Endodermal cell (in vitro differentiated cells): ENCODE data around the gene PHKB. TPM values are rescaled to one million over a fixed set of nuclear protein-coding genes. Genes with fewer than 3 reads are reported as not detected.

Source experiments
- DNase-seq: peaks from one replicate; pipeline ENCODE4 v3.0.0-alpha.2; 2017
- H3K27ac ChIP-seq: 2 replicates; pipeline ENCODE4 v1.5.1; 2013; ENCODE audit warnings: mild to moderate bottlenecking, low read depth, low read length, moderate library complexity
- H3K27me3 ChIP-seq: 2 replicates; pipeline ENCODE4 v1.6.1; 2013; ENCODE audit warnings: mild to moderate bottlenecking, low read length, moderate library complexity; ENCODE audit not compliant: insufficient read depth, control insufficient read depth, poor library complexity, severe bottlenecking
- H3K36me3 ChIP-seq: 2 replicates; pipeline ENCODE4 v1.7.0; 2013; ENCODE audit warnings: mild to moderate bottlenecking, low read length, moderate library complexity; ENCODE audit not compliant: control insufficient read depth, insufficient read depth
- H3K4me1 ChIP-seq: one replicate; pipeline ENCODE4 v1.7.0; 2013; ENCODE audit warnings: low read length; ENCODE audit not compliant: control insufficient read depth, insufficient read depth
- H3K4me3 ChIP-seq: 2 replicates; pipeline ENCODE4 v1.5.1; 2013; ENCODE audit warnings: mild to moderate bottlenecking, low read length, moderate library complexity
- H3K9ac ChIP-seq: 2 replicates; pipeline ENCODE4 v1.6.1; 2013; ENCODE audit warnings: mild to moderate bottlenecking, low read length, moderate library complexity; ENCODE audit not compliant: poor library complexity, severe bottlenecking; ENCODE audit errors: extremely low read depth
- H3K9me3 ChIP-seq: 2 replicates; pipeline ENCODE4 v1.6.1; 2013; ENCODE audit warnings: mild to moderate bottlenecking, low read length, moderate library complexity; ENCODE audit not compliant: control insufficient read depth
- H3K27ac Mint-ChIP-seq: 2 replicates; pipeline ENCODE4 v1.8.0; 2020; ENCODE audit warnings: mixed read lengths
- H3K27me3 Mint-ChIP-seq: 2 replicates; pipeline ENCODE4 v1.8.0; 2021; ENCODE audit warnings: mild to moderate bottlenecking, mixed read lengths; ENCODE audit not compliant: insufficient read depth
- H3K36me3 Mint-ChIP-seq: 2 replicates; pipeline ENCODE4 v1.8.0; 2020; ENCODE audit warnings: low read depth, mixed read lengths
- H3K4me1 Mint-ChIP-seq: 2 replicates; pipeline ENCODE4 v1.8.0; 2020; ENCODE audit warnings: mixed read lengths
- H3K4me3 Mint-ChIP-seq: 2 replicates; pipeline ENCODE4 v1.8.0; 2020; ENCODE audit warnings: mild to moderate bottlenecking, moderate library complexity, mixed read lengths
- H3K9me3 Mint-ChIP-seq: 2 replicates; pipeline ENCODE4 v1.8.0; 2020; ENCODE audit warnings: mild to moderate bottlenecking, mixed read lengths
- CTCF ChIP-seq: fragments of 200-600 bp; sonication (generic); conservative IDR thresholded peaks from 2 replicates; pipeline ENCODE4 v1.5.0; 2021; ENCODE audit warnings: antibody characterized with exemption, mild to moderate bottlenecking
- WGBS, 2 experiments: methylation state at CpG; one replicate each; pipeline versions ENCODE4 v1.1.5 to v1.1.7; 2013; ENCODE audit warnings: missing lambda C conversion rate in 2 of 2, mixed read lengths in 1 of 2; ENCODE audit not compliant: insufficient coverage in 1 of 2, insufficient read length in 1 of 2; 5-methylcytosine and 5-hydroxymethylcytosine counted together
- total RNA-seq, 2 donors: library from RNA; stranded (reverse); fragmentation: NEBNext Ultra II Directional in 1 of 2; extraction: Animal tissue kit (Norgen Biotek cat#: 25700) in 1 of 2; gene quantifications; 2 replicates in 1 of 2; 3 replicates in 1 of 2; pipeline ENCODE4 v1.2.1, GENCODE V29; 2021

The PHKB gene
- total RNA-seq, 2 donors from 2014 or later, result 51.0 to 71.8 TPM

GRCh38 chr16:47729701-47730100 lies 268.6 kb downstream of the PHKB start:
- H3K27ac ChIP-seq, result no peak overlapping the region
- 98 to 99% methylated on average over 11 to 12 of the region's 12 CpGs for WGBS, 2 experiments
- H3K36me3 Mint-ChIP-seq, result no peaks in the 10 kb centered on the region
- no peak overlapping the region for H3K4me3 Mint-ChIP-seq
- no peaks in the 10 kb centered on the region for H3K27me3 Mint-ChIP-seq
- no peak overlapping the region for H3K27ac Mint-ChIP-seq
- peaks cover 6% of the 10 kb centered on the region for H3K4me1 Mint-ChIP-seq
- no peak for TF ChIP-seq CTCF
- no peaks in the 10 kb centered on the region for H3K27me3 ChIP-seq
- no peak overlapping the region for H3K9ac ChIP-seq
- DNase-seq, result no peak
- H3K4me1 ChIP-seq, result no peaks in the 10 kb centered on the region
- H3K4me3 ChIP-seq, result no peak overlapping the region
- no peaks in the 10 kb centered on the region for H3K36me3 ChIP-seq
- no peaks in the 10 kb centered on the region for H3K9me3 ChIP-seq
- H3K9me3 Mint-ChIP-seq, result no peaks in the 10 kb centered on the region

GRCh38 chr16:47731252-47731651 lies 270.1 kb downstream of the PHKB start:
- H3K27ac Mint-ChIP-seq, result no peak overlapping the region
- H3K36me3 Mint-ChIP-seq, result no peaks in the 10 kb centered on the region
- Histone ChIP-seq H3K9ac (no peak overlapping the region), H3K27ac (no peak overlapping the region), H3K4me3 (no peak overlapping the region), H3K9me3 (no peaks in the 10 kb centered on the region), H3K36me3 (no peaks in the 10 kb centered on the region), H3K4me1 (peaks cover 3% of the 10 kb centered on the region), H3K27me3 (no peaks in the 10 kb centered on the region)
- peaks cover 14% of the 10 kb centered on the region for H3K4me1 Mint-ChIP-seq
- H3K27me3 Mint-ChIP-seq, result no peaks in the 10 kb centered on the region
- DNase-seq, result no peak
- no peak overlapping the region for H3K4me3 Mint-ChIP-seq
- 94 to 100% methylated on average over 1 to 2 of the region's 2 CpGs for WGBS, 2 experiments
- TF ChIP-seq CTCF, result no peak
- H3K9me3 Mint-ChIP-seq, result no peaks in the 10 kb centered on the region

- no peaks in the 10 kb centered on the region for H3K9me3 ChIP-seq
- no peak for DNase-seq
- H3K4me1 Mint-ChIP-seq, result peaks cover 14% of the 10 kb centered on the region
- WGBS, 2 experiments, result 95% methylated on average over 3 of the region's 3 CpGs; no CpG with 5 or more reads in 1 of the 2 experiments
- no peak for TF ChIP-seq CTCF
- no peaks in the 10 kb centered on the region for H3K36me3 ChIP-seq
- no peak overlapping the region for H3K27ac ChIP-seq
- H3K36me3 Mint-ChIP-seq, result no peaks in the 10 kb centered on the region
- H3K9ac ChIP-seq, result no peak overlapping the region
- H3K27ac Mint-ChIP-seq, result no peak overlapping the region
- H3K27me3 ChIP-seq, result no peaks in the 10 kb centered on the region
- H3K4me3 Mint-ChIP-seq, result no peak overlapping the region
- no peaks in the 10 kb centered on the region for H3K27me3 Mint-ChIP-seq
- H3K4me1 ChIP-seq, result peaks cover 3% of the 10 kb centered on the region
- H3K9me3 Mint-ChIP-seq, result no peaks in the 10 kb centered on the region
- no peak overlapping the region for H3K4me3 ChIP-seq
These were observed 271.0 kb downstream of the PHKB start for GRCh38 chr16:47732122-47732521.
